ENCODE results near the gene RBM43.
A peak's percentile ranks its signal among the peaks of the same experiment; 100 is the strongest.
"Not testable (repeated sequence)": the region's sequence is repeated elsewhere in the genome, so short reads cannot be mapped to it uniquely, and the experiment has no call there.

RBM43 gene

DNA sequence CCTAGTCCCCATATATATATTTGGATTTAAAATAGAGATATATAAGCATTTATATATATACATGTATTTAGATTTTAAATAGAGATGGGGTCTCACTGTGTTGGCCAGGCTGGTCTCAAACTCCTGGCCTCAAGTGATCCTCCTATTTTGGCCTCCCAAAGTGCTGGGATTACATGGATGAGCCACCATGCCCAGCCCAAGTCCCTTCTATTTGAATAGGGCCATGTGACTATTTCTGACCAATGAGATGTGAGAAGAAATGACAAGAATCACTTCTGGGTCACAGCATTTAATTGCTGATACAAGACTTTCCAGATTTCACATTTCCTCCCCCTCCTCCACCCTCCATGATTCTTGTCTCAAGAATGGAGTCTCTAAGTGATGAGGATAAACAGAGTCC is 6.4 kb upstream of the RBM43 start:
- DNase-seq (ENCODE audit: low read depth), result no peak

DNA sequence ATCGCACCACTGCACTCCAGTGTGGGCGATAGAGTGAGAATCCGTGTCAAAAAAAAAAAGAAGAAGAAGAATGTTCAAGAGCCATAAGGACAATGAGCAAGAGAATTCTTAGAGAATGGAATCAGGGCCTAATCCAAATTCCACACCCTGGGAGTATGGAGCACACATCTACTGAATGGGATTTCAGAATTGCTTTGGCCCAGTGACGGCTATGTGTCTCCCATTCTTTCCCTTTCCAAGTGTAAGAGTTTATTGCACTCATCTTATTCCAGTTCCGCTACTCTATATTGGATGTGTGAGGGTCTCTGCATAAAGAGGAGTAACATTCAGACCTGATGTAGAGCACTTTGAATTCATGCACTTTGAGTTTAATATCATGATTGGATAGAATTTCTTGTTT is 5.9 kb upstream of the RBM43 start:
- no peak for DNase-seq (ENCODE audit: low read depth)

DNA sequence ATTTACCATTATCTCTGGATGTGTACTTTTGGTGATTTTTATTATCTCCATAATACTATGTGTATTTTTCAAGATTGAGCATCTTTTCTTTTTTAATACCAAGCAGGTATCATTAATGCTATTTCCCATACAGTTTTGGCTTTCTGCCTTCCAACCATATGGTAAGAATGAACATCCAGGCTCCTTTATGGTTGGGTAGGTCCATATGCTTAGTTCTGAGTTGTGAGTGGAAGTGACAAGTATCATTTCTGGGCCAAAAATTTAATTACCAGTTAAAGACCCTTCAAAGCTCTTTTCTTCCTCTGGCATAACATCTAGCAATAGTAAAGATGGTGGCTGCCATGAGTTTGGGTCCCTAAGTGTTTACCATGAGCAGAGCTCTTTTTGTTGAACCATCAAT is 4.3 kb upstream of the RBM43 start:
- DNase-seq (ENCODE audit: low read depth), result no peak

DNA sequence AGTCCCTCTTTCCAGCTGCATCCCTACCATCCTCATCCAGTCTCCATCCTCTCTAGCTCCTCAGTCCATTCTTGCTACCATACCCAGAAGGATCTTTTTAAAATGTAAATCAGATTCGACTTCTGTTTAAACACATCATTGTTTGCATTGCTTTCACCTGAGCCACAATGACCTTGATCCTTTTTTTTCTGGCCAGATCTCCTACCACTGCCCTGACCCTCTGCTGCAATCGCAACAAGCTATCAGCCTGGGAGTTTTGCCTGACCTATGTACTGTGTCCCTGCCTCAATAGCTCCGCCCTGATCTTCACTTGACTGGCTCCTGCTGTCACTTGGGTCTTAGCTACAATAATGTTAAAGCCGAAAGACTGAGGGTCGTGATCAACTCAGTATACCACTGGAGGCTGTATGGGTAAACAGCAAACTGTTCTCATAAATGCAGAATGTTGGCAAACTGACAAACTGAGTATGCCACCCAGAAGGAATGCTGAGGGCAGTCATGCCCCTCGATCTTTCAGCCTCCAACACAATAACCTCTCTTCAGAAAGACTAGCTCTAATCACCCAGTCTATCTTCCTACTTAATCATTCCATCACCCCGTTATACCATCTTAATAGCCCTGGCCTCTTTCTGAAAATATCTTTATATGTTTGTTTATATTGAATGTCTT is 2.6 kb upstream of the RBM43 start:
- no peak for DNase-seq (ENCODE audit: low read depth)

DNA sequence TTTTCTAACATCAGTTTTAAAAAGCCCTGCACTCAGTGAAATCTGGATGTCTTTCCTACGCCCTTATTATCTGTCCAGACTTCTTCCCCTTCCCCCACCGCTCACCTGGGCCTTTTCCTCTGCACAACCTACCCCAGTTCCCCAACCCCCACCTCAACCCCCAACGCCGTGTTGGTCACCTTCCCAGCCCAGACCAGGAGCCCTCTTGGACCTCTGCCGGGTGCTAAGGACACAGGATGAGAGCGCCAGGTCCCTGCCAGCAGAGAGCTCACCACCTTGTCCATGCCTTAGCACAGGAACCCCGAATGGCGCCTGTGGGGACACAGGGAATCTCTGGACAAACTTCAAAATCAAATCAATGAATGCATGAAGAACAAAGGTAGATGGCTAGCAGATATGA is 966 bp upstream of the RBM43 start:
- DNase-seq (ENCODE audit: low read depth), result no peak

DNA sequence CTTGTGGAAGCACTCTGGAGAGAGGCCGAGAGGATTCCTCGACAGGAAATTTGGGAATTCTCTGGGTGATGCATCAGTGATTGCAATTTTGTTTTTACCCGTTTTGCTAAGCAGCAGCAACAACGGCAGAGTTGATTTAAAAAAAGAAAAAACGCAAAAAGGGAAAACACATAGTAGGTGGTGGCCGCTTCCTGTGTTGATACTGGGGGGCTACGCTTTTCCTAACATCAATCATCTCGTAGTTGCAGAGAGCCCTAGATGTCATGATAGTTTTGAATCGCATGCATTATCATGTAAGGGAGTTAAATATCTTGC is 271 bp upstream of the RBM43 start:
- no peak for DNase-seq (ENCODE audit: low read depth)

DNA sequence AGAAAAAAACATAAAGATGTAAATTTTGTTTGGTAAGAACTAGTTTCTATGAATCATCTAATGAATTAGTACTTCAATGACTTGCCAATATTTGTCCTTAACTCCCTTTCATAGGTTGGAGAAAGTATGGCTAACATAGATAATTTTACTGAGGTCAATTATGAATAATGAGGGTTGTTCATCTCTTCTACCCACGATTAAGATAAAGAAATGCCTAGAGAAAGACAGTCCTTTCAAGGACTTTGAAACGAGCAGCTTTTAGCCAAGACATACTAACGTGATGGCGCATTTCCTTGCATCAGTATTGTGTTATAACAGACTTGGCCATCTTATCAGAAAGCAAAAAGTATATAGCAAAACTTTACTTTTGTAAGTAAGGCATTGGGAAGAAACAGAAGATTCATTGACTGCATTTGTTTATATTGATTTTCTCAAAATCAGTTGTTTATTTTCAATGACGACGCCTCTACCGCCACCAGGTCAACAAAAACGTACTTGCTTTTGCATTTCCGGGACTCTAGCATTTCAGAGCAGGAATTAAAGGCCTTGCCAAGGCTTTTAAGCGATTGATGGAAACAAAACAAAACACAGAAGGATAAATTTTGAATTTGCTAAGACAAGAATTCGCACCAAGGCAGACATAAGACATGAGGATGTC is 961 bp downstream of the RBM43 start:
- DNase-seq (ENCODE audit: low read depth), result peak; percentile 38

DNA sequence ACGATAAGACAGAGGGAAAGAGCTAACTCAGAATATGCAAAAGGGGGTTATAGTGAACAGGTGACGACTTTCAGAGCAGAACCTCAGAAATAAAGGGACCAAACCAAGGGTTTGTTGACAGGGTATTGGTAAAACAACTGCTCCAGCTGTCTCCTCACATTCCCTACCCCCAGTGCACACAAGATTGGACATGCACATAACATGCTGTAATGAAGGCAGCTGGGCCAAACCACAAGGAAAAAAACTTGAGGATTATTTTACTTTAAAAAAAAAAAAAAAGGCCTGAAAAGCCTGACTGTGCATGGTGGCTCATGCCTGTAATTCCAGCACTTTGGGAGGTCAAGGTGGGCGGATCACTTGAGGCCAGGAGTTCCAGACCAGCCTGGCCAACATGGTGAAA is 3.5 kb downstream of the RBM43 start:
- peak; percentile 86 for DNase-seq (ENCODE audit: low read depth)

DNA sequence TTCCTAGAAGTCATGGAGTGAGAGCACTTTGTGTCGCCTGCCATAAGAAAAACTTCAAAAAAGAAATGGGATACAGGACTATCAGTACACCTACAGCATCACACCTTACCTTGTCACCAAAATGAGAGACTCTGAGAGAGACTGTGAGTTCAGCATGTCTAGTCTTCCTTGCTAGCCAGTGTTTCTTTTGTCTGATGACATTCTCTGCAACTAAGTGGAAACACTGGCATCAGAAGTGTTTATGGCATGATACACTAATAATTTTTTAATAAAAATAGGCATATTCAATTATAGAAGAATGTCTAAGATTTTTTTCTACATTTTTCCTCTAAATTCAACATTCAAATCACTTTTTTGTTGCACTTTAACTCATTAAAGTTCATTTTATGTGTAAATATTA is 9.0 kb downstream of the RBM43 start:
- DNase-seq (ENCODE audit: low read depth), result no peak

DNA sequence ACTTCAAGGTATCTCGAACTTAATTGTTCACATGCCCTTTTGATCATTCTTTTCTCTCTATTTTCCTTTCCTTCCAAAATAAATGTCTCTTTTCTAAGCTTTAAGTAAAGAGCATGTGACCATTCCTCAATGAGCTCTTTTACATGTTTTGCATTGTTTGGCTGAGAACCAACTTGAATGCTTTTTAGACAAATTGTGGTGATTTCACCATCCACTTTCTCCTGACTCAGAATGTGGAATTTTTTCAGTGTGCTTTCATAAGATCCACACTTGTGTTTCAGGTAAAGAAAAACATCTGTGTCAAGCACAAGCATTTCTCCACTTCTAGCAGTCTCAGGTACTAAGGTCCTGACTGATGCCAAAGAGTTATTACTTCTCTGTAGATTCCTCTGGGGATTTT is 10.7 kb downstream of the RBM43 start:
- peak; percentile 83 for DNase-seq (ENCODE audit: low read depth)

DNA sequence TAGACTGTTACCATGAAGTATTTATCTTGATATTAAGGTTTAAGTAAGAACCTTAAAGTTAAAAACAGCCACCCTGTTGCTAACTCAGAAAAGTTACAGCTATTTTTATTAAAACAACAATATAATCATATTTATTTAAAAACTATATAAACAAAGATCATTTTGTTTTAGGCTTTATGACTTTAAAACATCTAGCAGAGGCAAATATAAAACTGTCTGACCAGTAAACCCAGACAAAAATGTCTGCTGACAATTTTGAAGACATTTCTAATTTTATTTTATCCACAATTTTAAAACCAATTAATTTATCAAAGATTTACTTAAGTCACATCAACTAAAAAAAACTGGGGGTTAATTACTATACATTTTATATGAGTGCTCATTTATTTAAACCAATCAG is 14.2 kb downstream of the RBM43 start:
- no peak for DNase-seq (ENCODE audit: low read depth)

DNA sequence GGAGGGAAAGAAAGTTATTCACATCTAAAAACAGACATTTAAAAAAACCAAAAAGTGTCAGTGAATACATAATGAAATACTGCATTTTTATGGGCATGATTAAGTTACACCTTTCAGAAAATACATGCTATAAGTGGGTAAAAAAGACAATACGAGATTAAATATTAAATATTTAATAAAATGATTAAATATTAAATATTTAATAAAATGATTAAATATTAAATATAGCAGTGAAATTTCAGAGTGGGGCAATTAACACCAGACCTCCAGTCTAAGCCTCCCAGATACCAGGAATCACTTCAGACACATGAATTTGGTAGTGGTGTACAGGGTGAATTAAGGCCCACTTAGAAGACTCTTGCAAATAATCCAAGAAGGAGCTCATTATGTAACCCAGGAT is 15.5 kb downstream of the RBM43 start:
- DNase-seq (ENCODE audit: low read depth), result no peak

DNA sequence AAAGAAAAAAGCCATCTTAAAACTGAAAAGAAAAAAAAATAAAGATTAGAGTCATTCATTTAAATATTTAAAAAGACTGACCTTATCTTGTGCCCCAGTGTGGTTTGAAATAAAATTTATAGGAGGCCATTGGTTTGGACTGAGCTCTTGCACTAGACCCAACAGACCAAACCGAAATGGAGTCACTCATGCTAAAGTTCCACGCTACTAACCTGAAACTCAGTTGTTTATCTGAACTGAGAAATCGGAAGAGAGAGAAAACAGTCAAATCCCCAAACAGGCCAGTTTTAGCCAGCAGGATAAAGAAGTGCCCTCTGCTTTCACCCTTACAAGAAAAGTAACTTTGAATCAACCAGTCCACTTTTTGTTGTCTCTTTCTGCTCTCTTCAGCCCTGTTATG is 18.2 kb downstream of the RBM43 start:
- DNase-seq (ENCODE audit: low read depth), result no peak

DNA sequence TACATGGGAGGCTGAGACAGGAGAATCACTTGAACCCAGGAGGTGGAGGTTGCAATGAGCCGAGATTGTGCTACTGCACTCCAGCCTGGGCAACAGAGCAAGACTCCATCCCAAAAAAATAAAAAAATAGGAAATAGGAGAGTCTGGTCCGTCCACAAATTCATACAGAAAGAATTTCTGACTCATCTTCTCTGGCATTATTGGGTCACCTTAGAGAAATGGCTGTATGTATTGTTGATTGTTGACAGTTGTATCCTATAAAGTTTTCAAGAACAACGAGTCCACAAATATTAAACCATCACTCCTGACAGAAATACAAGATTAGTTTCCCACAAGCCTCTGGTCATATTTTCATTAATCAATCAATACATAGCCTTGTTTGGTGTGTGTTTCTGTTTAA is 20.4 kb downstream of the RBM43 start:
- peak; percentile 7 for DNase-seq (ENCODE audit: low read depth)

DNA sequence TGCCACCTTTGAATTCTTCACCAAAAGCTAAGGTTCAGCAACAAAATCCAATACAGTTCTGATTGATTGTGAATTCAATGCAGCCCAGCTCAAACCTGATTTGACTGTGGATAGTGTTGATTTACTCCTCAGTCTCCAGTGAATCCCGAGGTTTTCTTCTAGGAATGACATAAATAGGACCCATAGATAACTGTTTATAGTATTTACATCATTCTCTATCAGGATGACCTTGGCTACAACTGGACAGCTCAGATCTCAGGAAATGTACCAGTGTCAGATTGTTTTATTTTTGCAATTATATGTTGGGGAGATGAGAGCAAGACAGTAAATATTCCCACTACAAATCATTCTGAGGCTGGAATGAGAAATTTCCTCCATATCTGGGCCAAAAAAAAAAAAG is 21.2 kb downstream of the RBM43 start:
- DNase-seq (ENCODE audit: low read depth), result no peak

DNA sequence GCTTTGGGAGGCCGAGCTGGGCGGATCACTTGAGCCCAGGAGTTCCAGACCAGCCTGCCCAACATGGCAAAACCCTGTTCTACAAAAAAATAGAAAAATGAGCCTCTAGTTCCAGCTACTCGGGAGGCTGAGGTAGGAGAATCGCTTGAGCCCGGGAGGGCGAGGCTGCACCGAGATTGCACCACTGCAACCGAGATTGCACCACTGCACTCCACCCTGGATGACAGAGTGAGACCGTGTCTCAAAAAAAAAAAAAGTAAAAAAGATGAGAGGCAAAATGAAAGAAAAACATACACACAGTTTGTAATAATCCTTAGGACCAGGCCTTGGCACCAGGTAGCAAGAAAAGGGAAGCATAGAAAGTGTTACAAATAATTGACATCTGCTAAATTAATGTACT is 22.0 kb downstream of the RBM43 start:
- no peak for DNase-seq (ENCODE audit: low read depth)

DNA sequence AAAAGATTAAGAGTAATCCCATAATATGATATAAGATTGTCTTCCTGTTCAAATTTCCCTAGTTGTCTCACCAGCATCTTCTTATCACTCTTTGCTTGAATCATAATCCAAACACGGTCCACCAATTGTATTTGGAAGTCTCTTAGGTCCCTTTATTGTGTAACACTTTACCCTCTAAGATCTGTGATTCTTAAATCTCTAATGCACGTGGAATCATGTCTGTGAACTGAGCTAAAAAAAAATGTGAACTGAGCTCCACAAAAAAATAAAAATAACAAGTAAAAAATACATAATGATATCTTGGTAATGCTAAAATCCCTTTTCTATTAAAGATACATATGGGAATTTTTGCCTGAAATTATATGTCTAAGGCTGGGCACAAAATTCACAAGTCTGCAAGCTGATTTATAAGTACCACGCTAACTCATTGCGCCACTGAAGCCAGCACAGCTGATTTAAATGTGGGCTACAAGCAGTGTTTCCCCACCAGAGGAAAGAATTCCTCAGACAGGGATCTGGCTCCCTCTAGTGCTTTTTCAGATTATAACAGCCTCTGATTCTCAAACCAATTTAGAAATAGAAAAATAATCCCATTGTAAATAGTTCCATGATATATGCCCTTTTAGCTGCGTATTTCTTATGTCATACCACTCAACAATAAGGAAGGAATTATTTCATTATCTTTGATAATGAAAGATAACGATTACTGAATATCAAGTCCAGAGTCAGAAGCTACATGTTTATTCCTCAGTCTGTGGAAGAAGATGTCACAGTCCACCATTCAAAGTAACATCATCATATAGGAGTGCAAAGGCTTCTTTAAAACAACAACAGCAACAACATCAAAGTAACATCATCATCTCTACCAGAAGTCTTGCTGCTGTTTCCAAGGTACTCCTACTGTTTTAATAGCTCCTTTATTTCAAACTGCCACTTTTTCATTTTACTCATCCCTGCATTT is 22.9 kb downstream of the RBM43 start:
- DNase-seq (ENCODE audit: low read depth), result peak; percentile 85

DNA sequence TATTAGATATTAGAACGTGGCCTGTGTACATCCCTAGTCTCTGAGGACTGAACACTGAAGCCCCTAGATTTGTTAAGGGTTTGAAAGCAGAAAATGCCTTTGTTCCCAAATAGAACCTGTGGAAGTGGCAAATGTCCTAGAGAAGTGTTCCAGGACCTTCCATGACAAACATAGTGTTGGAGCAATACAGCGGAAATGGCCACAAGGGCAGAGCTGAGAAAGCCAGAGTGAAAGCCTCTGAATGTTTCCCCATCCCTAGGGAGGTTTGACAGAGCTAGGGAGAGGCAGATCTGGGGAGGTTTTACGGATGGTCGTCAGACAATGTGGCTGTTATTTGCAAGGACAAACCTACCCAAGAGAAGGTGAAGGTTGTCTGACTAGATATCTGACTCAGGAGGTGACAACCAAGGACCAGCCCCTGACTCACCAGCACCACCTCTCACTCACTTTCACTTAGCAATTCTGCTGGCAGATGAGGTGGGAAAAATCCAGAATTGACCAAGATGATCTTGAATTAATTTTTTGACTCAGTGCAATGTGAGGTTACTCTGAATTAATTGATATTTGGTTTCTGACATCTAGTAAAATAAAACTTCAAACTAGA is 24.1 kb downstream of the RBM43 start:
- no peak for DNase-seq (ENCODE audit: low read depth)

DNA sequence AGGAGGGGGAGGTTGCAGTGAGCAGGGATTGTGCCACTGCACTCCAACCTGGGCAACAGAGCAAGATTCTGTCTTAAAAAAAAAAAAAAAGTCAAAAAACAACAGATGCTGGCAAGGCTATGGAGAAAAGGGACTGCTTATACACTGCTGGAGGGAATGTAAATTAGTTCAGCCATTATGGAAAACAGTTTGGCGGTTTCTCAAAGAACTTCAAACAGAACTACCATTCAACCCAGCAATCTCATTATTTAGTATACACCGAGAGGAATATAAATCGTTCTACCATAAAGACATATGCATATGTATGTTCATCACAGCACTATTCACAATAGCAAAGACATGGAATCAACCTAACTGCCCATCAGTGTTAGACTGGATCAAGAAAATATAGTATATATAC is 27.9 kb downstream of the RBM43 start:
- DNase-seq (ENCODE audit: low read depth), result not testable (repeated sequence)

DNA sequence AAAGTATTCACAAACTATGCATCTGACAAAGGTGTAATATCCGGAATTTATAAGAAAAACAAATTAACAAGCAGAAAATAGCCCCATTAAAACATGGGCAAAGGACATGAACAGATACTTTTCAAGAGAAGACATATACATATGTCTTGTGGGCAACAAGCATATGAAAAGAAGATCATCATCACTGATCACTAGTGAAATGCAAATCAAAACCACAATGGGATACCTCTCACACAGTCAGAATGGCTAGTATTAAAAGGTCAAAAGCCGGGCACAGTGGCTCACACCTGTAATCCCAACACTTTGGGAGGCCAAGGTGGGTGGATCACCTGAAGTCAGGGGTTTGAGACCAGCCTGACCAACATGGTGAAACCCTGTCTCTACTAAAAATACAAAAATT is 28.4 kb downstream of the RBM43 start:
- DNase-seq (ENCODE audit: low read depth), result not testable (repeated sequence)

DNA sequence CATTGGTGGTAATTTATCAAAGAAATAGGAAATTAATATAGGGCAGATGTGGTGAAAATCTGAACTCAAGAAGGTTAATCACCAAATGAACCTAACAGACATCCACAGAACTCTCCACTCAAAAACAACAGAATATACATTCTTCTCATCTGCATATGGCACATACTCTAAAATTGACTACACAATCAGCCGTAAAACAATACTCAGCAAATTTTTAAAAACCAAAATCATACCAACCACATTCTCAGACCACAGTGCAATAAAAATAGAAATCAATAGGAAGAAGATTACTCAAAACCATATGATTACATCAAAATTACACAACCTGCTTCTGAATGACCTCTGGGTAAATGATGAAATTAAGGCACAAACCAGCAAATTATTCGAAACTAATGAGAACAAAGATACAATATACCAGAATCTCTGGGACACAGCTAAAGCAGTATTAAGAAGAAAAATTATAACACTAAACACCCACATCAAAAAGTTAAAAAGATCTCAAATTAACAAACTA is 31.0 kb downstream of the RBM43 start:
- DNase-seq (ENCODE audit: low read depth), result peak; percentile 5

DNA sequence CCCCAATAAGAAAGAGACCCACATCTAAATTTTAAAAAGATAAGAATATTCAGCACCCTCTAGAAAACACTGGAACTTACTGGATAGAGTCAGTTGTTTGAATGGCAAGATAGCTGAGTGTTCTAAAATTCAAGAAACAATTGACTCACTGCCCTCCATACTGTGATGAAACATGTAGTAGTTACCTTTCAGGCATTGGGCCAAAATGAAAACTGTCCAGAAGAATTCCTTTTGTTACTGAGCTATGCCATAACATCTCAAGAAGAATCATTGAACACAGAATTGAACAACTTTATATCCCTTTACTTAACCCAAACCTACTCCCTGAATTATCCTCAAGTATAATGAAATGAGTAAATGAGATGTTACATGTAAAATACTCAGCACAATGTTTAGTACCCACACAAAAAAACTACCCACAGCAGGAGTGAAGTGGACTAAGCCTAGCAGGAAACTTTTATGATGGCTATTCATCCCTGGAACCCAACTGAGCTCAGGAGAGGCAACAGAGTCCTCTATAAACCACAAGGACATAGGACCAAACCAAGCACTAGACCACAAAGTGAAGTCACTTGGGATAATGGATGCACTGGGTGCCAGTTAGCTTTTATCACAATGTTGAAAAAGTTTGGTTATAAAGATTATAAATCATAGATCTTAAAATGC is 32.7 kb downstream of the RBM43 start:
- DNase-seq (ENCODE audit: low read depth), result no peak
